AG04450 (cell line): ENCODE results near the gene SUFU. TPM values are rescaled to one million over a fixed set of nuclear protein-coding genes. Genes with fewer than 3 reads are reported as not detected.

Experiments
- CTCF ChIA-PET: fragments of 300-600, 350-600 bp; formaldehyde crosslinking; extraction: SDS; loops from one replicate; lab custom pipeline; 2022; ENCODE audit warnings: antibody characterized with exemption, inconsistent platforms; lab: Charles Lee
- POLR2A ChIA-PET: fragments of 350-600 bp; formaldehyde crosslinking; extraction: SDS; loops from one replicate; lab custom pipeline; 2021; ENCODE audit warnings: antibody characterized with exemption, inconsistent platforms; lab: Yijun Ruan, JAX
- DNase-seq: peaks from one replicate; pipeline ENCODE4 v3.0.0-alpha.2; 2011; ENCODE audit warnings: low read depth, low spot score
- H3K27ac ChIP-seq: one replicate; pipeline ENCODE4 v1.5.1; 2012; ENCODE audit warnings: low read depth, low read length, control low read depth
- H3K27me3 ChIP-seq: one replicate; pipeline ENCODE4 v1.6.0; 2012; ENCODE audit warnings: low read length; ENCODE audit not compliant: control insufficient read depth, insufficient read depth
- H3K4me3 ChIP-seq: 2 replicates; pipeline ENCODE4 v1.5.1; 2011; ENCODE audit warnings: mild to moderate bottlenecking, low read depth, low read length, control low read depth
- H3K9me3 ChIP-seq: 2 replicates; pipeline ENCODE4 v1.5.1; 2012; ENCODE audit warnings: low read length; ENCODE audit not compliant: control insufficient read depth, insufficient read depth
- polyA plus RNA-seq: library from polyadenylated mRNA; depleted of rRNA; stranded (reverse); fragments of >200 nt; gene quantifications from 2 replicates; pipeline ENCODE4 v1.2.3, GENCODE V29; 2011
- TF ChIP-seq, protein P1 (sequence below): IDR thresholded peaks from 2 replicates; pipeline ENCODE4 v1.5.1; 2011; ENCODE audit warnings: low read depth, low read length, control low read depth, inconsistent platforms

Gene SUFU
- polyA plus RNA-seq, 1 experiment = 11.0 TPM

DNA sequence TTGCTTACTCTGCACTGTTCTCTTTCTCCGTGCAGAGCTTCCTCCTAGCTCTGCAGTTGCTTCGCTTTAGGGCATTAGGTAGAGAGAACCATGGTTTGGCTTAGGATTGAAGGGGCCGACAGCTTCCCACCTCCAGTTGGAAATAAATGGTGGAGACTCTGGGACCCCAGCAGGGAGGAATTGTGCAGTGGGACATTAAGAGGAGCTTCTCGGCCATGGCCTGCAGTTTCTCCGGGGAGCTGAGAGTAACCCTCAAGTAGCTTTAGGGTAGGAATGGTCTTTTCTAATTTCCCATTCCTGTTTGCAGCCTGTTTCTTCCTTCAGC lies 1.2 kb downstream of the SUFU start:
- H3K27me3 ChIP-seq = no peaks in the 10 kb centered on the region
- CTCF ChIA-PET = interaction anchor here (0.8 to 4.0 kb wide), 6 partner anchors 9 to 92 kb away, joined by 3 to 120 read pairs (median 6); no protein-coding TSS in a partner anchor
- DNase-seq = no peak
- TF ChIP-seq, protein P1, sequence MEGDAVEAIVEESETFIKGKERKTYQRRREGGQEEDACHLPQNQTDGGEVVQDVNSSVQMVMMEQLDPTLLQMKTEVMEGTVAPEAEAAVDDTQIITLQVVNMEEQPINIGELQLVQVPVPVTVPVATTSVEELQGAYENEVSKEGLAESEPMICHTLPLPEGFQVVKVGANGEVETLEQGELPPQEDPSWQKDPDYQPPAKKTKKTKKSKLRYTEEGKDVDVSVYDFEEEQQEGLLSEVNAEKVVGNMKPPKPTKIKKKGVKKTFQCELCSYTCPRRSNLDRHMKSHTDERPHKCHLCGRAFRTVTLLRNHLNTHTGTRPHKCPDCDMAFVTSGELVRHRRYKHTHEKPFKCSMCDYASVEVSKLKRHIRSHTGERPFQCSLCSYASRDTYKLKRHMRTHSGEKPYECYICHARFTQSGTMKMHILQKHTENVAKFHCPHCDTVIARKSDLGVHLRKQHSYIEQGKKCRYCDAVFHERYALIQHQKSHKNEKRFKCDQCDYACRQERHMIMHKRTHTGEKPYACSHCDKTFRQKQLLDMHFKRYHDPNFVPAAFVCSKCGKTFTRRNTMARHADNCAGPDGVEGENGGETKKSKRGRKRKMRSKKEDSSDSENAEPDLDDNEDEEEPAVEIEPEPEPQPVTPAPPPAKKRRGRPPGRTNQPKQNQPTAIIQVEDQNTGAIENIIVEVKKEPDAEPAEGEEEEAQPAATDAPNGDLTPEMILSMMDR = no peak
- H3K27ac ChIP-seq = peak overlapping the region; percentile 39
- POLR2A ChIA-PET = interaction anchor here (0.5 to 2.4 kb wide), 8 partner anchors 32 to 171 kb away, joined by 3 to 17 read pairs (median 4); partner anchors contain the start of gene TRIM8
- H3K9me3 ChIP-seq = no peaks in the 10 kb centered on the region; the same call in 1 of the 2 replicates
- peak overlapping the region; percentile 90 for H3K4me3 ChIP-seq

DNA sequence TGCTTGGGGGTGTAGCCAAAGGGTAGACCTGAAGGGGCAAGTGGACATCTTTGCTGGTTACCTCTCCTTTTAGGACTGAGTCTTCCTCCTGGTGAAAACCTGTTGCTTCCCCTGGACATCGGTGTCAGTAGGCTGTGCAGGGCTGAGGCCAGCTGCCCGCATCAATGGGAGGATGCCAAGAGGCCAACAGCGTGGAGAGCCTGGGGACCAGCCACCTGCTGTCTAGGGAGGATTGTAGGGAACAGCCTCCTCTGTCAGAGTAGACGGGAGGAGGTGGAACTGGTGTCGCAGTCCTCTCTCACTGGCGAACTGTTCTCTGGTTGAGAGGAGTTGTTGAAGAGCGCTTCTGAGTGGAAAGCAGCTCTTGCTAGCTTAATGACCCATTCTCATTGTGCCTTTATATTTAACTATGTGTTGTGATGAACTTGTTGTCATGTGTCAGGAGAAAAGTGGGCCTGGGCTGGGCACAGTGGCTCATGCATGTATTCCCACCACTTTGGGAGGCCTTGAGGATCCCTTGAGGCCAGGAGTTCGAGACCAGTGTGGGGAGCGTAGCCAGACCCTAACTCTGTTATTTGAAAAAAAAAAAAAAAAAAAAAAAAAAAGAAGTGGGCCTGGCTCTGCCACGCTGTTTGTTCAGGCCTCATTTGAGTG lies 1.8 kb downstream of the SUFU start:
- H3K27ac ChIP-seq = no peak overlapping the region
- ChIA-PET POLR2A (interaction anchor here (2.1 to 2.4 kb wide), 2 partner anchors 78 to 140 kb away, joined by 9 to 17 read pairs; partner anchors contain the start of gene TRIM8), CTCF (interaction anchor here (0.8 to 4.0 kb wide), 3 partner anchors 11 to 91 kb away, joined by 3 to 120 read pairs (median 18); no protein-coding TSS in a partner anchor)
- H3K9me3 ChIP-seq = no peaks in the 10 kb centered on the region; the same call in 1 of the 2 replicates
- H3K27me3 ChIP-seq = no peaks in the 10 kb centered on the region
- TF ChIP-seq, protein P1 = no peak
- no peak for DNase-seq
- H3K4me3 ChIP-seq = peak overlapping the region; percentile 90

DNA sequence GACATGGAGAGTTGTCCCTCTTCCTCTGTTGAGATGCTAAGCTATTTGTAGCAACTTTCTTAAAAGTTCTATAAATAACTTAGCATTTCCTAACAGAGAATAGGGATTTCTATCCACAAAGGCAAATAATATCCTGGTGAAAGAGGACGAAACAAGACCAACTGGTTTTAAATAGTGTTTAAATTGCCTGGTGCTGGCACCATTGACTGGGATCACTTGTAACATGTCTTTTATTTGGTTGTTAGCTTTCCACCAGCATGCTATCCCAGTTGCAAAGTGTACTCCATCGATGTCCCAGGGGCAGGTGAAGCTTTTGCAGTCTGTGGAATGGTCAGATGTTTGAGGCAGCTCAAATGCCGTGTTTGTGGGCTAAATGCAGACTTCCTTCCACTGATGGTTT lies 3.7 kb downstream of the SUFU start:
- no peak for DNase-seq
- no peaks in the 10 kb centered on the region; the same call in 1 of the 2 replicates for H3K9me3 ChIP-seq
- CTCF ChIA-PET = interaction anchor here (0.7 to 2.3 kb wide), 3 partner anchors 49 to 115 kb away, joined by 3 to 12 read pairs (median 8); no protein-coding TSS in a partner anchor
- no peak overlapping the region for H3K27ac ChIP-seq
- POLR2A ChIA-PET = interaction anchor here (0.5 kb wide), 1 partner anchor 51 kb away, joined by 6 read pairs; no protein-coding TSS in a partner anchor
- H3K4me3 ChIP-seq = no peak overlapping the region
- H3K27me3 ChIP-seq = no peaks in the 10 kb centered on the region
- TF ChIP-seq, protein P1 = no peak

DNA sequence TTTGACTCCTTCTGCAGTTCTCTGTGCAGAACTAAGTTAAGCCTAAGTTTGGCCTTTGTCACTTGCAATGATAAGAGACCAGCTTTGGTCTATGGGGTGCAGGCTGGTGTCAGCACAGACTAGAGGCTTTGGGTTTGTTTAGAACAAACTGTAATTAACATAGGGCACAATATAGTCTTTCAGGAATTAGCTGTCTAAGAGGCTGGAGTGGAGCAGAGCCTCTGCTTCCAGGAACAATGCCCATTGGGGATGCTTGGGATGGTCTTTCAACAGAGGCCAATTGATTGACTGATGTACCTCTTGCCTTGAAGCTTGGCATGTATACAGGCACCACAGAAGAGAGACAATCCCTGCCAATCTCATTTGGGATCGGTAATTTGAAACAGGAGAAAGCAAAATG lies 4.7 kb downstream of the SUFU start:
- no peak for DNase-seq
- H3K27me3 ChIP-seq = no peaks in the 10 kb centered on the region
- CTCF ChIA-PET = interaction anchor here (0.5 to 2.3 kb wide), 4 partner anchors 33 to 116 kb away, joined by 3 to 12 read pairs (median 6); no protein-coding TSS in a partner anchor
- peak overlapping the region; percentile 21 for H3K27ac ChIP-seq
- H3K4me3 ChIP-seq = no peak overlapping the region
- POLR2A ChIA-PET = no interaction called here
- no peaks in the 10 kb centered on the region; the same call in 1 of the 2 replicates for H3K9me3 ChIP-seq
- TF ChIP-seq, protein P1 = no peak

DNA sequence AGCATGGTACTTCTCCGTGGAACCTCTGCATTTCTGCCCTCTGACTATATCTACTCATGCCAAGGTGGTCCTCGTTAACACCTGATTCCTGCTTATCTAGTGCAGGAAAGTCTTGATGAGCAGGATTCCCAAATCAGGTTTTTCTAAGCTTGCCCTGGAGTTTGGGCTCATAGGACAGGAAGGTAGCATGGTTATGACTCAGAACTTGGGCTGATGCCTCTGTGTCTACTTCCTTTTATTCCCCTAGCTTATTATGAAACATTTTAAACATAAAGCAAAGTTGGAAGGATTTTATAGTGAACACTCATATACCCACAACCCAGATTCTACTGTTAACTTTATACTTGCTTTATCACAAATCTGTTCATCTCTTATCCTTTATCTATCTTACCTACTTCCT lies 5.6 kb downstream of the SUFU start:
- ChIA-PET CTCF (interaction anchor here (0.5 to 2.3 kb wide), 2 partner anchors 47 to 75 kb away, joined by 3 to 12 read pairs; no protein-coding TSS in a partner anchor), POLR2A (no interaction called here)
- peak overlapping the region; percentile 52 for H3K27ac ChIP-seq
- TF ChIP-seq, protein P1 = no peak
- H3K27me3 ChIP-seq = no peaks in the 10 kb centered on the region
- no peaks in the 10 kb centered on the region; the same call in 1 of the 2 replicates for H3K9me3 ChIP-seq
- no peak overlapping the region for H3K4me3 ChIP-seq
- DNase-seq = no peak
